Left renal cortex interstitium (tissue), 4 donors: ENCODE results near the gene BOC. TPM values are rescaled to one million over a fixed set of nuclear protein-coding genes. Genes with fewer than 3 reads are reported as not detected.

Experiments
- DNase-seq, 4 donors: peaks; one replicate each; pipeline ENCODE4 v3.0.0-alpha.2; 2013; ENCODE audit warnings: low read depth in 4 of 4, low spot score in 2 of 4, missing footprints in 1 of 4
- polyA plus RNA-seq, 4 donors: library from polyadenylated mRNA; unstranded; fragments of 120-200 nt; gene quantifications; one replicate each; pipeline ENCODE4 v1.2.1, GENCODE V29; 2013; ENCODE audit not compliant: insufficient read length in 4 of 4

BOC gene
- polyA plus RNA-seq, 4 donors: 22.9 to 38.1 (median 30.0) TPM

- DNase-seq: no peak
Observed at GRCh38 chr3:113266738-113267137, 55.4 kb downstream of the BOC start.

GRCh38 chr3:113268311-113268710, 57.0 kb downstream of the BOC start:
- no peak for DNase-seq

GRCh38 chr3:113268942-113269341, 57.6 kb downstream of the BOC start:
- no peak for DNase-seq

- DNase-seq: no peak
Observed at GRCh38 chr3:113269661-113270060, 58.3 kb downstream of the BOC start.

DNA sequence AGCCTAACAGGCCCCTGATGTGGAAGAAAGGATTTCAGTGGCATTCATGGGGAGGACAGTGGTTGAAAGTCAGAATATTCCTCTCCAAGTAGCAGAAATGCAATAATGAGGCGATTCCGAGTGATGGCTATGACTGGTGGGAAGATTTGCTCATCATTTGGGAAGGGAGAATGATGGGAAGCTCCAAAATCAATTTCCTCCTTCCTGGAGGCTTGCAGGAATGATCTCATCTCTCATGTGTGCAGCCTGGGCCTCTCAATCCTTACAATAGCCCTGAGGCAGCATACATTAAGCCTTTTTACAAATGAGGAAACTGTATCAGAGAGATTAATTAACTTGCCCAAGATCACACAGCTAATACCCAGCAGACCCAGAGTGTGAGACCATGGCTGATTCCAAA, 58.7 kb downstream of the BOC start:
- no peak for DNase-seq

DNA sequence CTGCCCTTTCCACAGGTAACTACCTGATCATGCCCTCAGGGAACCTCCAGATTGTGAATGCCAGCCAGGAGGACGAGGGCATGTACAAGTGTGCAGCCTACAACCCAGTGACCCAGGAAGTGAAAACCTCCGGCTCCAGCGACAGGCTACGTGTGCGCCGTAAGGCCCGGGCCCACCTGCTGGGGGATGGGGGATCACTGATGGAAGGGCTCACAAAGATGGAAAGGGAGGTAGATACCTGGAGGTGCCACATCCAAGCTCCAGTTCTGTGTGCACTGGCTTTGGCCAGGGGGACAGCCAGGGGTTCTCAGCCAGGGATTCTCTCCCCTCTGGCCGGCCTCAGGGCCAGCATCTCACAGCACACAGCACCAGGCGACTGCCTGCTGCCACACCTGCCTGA, 59.4 kb downstream of the BOC start:
- no peak for DNase-seq

- no peak for DNase-seq
Observed at GRCh38 chr3:113271189-113271588, 59.8 kb downstream of the BOC start.

DNA sequence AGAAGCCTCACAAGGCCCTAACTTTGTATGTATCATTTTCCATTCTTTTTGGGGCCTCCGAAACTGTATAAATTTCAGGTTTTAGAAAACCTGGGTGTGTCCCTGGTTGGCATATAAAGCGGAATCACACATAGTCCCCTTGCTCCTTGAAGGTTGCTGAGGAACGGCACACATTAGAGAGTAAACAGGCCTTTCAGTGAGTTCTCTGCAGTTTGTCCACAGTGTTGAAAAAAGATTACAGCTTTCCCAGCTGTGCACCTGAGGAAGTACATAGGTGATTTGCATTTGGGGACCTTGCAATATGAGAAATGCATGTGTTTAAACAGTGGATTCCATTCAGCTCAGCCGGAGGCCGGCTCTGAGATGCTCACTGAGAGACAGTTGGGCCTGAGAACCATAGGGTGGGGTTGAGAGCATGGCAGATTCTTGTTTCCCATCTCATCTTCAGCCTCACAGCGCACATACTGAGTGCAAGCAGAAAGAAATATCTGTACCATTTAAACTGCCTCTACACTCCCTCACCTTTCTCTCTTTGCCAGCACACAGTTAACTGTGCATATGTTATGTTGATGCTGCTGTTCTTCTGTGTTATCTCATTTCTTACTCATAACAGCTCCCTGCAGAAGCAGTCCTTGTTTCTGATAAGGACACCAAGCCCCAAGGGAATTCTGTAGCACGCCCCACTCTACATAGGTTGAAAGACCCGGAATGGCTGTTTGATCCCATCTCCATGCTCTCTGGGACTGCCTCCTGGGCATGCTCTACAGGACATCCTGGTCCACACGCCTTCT, 60.4 kb downstream of the BOC start:
- DNase-seq: no peak

- DNase-seq: no peak
Observed at GRCh38 chr3:113272385-113272779, 61.0 kb downstream of the BOC start.

DNA sequence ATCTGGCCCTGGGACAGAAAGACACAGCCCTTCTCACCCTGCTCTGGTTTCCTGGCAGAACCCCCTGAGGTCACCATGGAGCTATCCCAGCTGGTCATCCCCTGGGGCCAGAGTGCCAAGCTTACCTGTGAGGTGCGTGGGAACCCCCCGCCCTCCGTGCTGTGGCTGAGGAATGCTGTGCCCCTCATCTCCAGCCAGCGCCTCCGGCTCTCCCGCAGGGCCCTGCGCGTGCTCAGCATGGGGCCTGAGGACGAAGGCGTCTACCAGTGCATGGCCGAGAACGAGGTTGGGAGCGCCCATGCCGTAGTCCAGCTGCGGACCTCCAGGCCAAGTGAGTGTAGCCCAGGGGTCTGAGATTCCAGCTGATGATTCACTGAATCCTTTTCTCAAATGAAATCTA, 61.7 kb downstream of the BOC start:
- no peak for DNase-seq

GRCh38 chr3:113273604-113274378, 62.4 kb downstream of the BOC start:
- DNase-seq: no peak

DNA sequence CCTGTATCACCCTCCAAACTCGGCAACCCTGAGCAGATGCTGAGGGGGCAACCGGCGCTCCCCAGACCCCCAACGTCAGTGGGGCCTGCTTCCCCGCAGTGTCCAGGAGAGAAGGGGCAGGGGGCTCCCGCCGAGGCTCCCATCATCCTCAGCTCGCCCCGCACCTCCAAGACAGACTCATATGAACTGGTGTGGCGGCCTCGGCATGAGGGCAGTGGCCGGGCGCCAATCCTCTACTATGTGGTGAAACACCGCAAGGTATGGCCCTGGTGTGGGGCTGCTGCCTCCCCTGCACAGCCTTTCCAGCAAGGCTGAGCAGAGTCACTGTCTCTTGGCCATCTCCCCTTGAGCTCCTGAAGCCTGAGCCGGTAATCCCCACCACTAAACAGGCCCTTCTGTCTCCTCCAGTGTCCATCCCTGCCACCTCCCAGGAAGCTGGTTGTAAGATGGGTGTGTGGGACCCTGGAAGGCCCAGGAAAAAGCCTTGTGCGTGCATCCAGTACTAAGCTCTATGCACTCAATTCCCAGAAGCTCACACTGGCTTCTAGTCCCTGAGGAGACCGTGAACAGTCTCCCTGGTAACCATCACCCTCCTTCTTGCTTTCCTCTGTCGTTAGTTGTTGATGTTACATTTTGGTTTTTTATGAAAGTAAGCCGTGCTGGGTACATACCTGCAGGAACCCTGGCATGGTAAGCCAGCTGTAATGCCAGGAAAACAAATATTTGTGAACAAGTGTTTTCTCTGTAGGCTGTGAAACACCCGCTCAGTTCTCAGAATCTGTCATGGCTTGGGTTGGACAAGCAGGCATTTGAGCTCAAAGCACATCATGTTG, 63.3 kb downstream of the BOC start:
- no peak for DNase-seq

DNA sequence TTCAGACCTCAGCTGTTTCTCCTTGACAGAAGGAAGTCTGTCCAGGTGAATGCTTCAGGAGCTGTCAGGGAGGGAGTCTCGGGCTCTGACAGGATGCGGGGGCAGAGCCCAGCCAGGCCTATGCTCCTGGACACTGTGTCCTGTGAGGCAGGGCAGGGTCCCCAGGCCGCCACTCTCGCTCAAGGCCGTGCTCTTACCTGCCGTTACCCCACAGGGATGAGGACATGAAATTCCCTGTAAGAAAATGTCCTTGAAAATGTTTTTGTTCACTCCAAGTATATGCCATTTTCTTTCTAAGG, 63.9 kb downstream of the BOC start:
- DNase-seq: no peak

DNA sequence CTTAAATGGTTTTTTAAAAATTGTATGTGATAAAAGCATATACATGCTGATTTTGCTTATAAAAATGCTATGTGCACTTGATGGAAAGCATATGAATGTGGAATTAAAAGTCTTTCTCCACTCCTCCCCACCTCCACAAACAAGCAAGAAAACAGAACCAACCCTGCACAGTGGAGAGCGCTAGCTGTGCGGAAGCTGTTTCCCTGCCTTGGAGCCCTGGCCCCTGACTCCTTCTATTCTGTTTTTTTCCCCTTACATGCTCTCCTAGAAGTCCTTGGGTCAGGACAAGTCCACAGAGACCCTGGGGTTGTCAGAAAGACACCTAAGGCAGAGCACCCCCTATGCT, 64.2 kb downstream of the BOC start:
- no peak for DNase-seq

- no peak for DNase-seq
Observed at GRCh38 chr3:113275929-113276750, 64.8 kb downstream of the BOC start.

DNA sequence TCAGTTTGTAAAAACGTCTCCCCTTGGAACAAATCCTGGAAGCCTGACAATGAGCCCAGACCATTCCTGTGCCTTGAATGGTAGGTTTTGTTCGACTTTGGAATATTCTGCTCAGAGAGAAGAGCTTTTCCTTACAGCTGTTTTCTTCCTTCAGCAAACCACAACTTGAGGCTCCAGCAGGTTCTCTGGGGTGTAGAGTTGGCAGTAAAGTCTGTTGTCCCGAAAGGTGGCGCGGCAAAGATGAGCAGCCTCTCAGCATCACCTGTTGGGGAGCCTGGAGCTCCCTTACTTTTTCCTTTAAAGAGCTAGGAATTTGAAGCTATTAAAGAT, 65.4 kb downstream of the BOC start:
- no peak for DNase-seq

DNA sequence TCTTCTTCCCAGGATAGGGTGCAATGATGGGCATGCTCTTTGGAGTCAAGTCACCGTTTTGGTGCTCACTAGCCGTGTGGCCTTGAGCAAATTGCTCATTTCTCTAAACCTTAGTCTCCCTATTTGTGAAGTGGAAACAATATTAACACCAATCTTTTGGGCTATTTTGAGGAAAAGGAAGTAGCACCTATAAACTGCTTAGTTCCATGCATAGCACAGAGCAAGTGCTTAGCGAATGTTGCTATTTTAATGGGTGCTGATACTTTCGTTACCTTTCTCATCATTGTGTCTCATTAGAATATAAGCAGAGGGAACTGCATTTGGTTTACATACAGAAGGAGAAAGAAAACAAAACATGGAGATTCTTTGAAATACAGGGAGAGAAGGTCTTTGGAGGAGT, 66.1 kb downstream of the BOC start:
- DNase-seq: no peak

GRCh38 chr3:113277941-113278598, 66.7 kb downstream of the BOC start:
- no peak for DNase-seq

GRCh38 chr3:113278599-113278955, 67.2 kb downstream of the BOC start:
- no peak for DNase-seq

- DNase-seq: no peak
Observed at GRCh38 chr3:113279686-113280085, 68.3 kb downstream of the BOC start.
